ENCODE results near the gene TECPR2.

TECPR2 gene

GRCh38 chr14:102434647-102435175 is 72.0 kb downstream of the TECPR2 start:
- no peak for DNase-seq

- DNase-seq, result no peak
Measured at GRCh38 chr14:102437997-102438915, 75.5 kb downstream of the TECPR2 start.

DNA sequence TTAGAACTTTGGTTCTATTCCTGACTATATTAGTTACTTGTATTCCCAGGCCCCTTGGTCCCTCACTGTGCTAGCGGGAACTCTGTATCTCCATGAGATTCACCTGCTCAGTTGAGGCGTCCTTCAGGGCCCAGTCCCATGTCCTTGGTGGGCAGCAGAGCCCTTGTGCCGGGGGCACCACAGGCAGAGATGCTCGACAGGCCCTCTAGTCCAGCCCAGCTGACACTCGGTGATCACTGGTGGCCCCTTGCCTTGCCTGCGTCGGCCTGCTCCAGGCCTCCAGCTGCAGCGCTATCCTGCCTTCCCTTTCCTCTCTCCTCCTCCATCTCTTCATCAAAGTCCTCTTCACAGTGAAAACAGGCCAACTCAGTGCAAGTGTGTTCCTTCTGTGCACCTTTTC is 76.8 kb downstream of the TECPR2 start:
- DNase-seq, result no peak

- no peak for DNase-seq
Measured at GRCh38 chr14:102440392-102440791, 77.7 kb downstream of the TECPR2 start.

DNA sequence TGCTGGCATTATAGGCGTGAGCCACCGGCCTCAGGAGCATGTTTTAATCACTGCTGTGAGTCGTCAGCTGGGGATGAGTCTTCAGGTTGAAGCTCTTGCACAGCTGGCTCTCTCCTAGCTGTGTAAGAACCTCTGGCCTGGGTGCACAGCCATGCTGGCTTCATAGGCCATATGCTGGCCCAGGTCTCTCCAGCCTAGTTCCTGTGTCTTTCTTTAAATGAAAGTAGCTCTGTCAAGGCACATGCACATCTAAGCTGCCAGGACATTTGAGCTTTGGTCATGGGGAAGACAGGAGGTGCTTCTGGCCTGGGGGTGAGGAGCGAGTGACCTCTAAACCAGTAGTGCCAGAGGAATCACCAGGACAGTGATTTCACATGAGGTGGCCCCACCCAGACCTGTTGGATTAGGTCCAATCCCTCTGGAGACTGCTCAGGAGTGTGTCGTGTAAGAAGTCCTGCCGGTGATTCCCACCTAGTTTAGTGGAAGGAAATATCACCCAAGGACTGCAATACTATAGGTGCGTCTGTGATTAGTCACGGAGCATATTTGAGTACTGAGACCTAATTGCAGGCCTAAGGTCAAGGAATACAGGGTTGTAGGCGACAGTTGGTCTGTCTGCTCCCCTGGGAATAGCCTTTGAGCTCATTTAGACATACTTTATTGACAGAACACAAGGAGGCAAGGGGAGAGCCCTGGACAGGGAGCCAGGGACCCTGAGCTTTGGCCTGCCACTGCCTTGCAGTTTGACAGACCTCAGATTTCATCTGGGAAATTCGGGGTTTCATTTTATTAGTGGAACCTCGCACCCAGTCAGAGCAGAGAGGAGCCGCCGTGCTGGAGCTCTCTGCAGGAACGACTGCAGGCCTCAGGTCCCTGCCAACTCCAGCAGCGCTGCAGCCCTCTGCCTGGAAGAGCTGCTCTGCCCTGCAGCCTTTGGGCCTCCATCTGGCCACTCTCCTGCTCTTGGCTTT is 79.8 kb downstream of the TECPR2 start:
- no peak for DNase-seq

- DNase-seq, result no peak
Measured at GRCh38 chr14:102445066-102445465, 82.3 kb downstream of the TECPR2 start.

DNA sequence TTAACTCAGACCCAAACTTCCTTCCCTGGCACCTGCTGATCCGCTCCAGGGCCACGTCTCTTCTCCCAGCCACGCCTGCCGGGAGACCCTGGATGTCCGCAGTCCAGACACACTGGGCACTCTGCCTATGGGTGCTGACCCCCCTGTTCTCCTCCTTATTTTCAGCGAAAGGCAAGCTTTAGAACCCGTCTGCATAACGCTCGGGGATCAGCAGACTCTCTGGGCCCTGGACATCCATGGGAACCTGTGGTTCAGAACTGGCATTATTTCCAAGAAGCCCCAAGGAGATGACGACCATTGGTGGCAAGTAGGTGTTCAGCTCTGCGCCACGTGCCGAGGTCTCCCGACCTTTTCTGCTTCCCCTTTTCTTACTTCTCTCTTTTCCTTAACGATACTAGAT is 82.9 kb downstream of the TECPR2 start:
- no peak for DNase-seq

DNA sequence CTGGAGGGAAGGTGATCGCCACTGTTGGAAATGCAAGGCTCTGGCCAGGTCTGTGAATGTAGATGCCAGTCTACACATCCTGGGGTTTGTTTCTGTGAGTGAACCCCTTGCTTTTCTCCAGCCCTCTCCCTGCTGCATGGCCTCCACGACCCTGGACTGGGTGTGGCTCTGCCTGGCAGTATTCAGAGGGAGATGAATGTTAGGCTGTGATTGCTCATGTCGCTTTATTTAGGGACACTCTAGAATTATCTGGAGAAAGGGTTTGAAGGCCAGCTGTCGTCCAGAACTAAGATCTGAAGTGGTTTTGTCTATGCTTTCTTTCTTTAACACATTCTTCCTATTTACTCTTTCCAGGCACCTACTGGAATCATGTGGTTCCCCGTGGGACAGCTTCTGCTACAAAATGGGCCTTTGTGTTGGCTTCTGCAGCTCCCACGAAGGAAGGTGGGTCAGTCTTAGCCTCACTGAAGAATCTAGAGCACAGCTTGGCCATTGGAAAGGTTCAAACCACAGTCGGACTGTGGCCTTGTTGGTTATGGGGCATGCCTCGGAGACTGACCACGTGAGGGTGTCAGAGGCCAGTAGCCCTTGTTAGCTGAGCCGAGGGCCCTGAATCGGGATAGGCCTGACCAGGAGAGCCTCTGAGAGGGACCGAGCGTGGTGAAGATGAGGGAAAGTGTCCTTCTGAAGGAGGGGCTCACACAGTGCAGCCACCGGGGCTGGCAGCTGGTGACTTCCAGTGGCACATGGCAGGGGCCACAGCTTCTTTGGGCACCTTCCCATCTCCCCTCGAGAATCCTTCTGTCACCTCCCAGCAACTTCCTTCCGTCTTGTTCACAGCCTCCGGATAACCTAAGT is 87.7 kb downstream of the TECPR2 start:
- no peak for DNase-seq

DNA sequence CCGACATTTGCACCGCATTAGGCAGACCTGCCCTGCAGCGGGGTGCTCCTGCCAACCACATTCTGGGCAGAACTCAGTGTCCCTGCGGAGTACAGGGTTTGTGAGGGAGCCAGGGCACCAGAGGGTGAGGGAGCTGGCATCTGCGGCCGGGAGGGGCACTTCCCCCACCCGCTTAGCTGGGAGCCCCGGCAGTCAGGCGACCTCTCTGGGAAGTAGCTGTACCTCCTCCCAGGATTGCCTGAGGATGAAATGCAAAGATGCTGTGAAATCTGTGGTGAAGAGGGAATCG is 88.3 kb downstream of the TECPR2 start:
- DNase-seq, result no peak

DNA sequence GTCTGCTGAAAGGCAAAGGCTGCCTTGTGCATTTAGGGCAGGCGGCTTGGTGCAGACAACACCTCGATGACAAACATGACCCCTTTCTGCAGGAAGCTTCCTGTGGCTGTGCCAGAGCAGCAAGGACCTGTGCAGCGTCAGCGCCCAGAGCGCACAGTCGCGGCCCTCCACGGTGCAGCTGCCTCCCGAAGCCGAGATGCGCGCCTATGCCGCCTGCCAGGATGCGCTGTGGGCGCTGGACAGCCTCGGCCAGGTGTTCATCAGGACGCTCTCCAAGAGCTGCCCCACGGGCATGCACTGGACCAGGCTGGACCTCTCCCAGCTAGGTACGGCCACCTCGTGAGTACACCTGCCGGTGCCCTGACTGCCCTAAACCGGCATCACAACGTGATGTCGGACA is 89.6 kb downstream of the TECPR2 start:
- DNase-seq, result no peak

- no peak for DNase-seq
Measured at GRCh38 chr14:102454711-102455110, 92.0 kb downstream of the TECPR2 start.

DNA sequence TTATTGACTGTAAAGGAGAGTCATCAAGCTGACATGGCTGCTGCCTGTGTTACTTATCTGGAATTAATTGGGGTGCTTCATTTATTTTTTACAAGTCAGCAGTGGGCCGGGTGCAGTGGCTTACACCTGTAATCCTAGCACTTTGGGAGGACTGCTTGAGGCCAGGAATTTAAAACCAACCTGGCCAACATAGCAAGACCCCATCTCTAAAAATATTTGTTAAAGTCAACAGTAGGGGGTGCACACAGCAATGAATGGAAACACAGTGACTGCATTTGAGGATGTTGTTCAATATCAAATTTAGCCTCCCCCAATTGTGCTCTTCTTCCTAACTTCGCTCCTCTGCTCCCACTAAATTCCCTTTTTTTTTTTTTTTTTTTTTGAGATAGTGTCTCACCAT is 94.8 kb downstream of the TECPR2 start:
- no peak for DNase-seq

GRCh38 chr14:102461490-102462338 is 99.0 kb downstream of the TECPR2 start:
- no peak for DNase-seq

DNA sequence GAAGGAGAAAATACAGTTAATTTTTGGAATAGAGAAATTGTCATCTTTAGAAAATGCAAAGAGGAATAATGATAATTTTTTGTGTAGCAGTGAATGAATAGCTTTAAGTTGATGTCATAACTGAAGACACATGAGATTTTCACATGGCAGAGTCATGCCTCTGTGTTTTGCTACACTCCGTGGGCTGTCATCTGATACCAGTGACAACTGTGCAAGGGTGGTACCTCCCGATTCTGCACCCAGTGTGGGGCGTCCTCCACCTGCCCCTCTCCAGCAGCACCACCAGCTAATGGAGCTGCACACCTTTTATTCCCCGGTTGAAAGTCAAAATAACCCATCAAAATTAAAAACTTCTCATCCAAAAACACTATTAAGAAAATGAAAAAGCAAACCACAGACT is 99.7 kb downstream of the TECPR2 start:
- no peak for DNase-seq

- DNase-seq, result no peak
Measured at GRCh38 chr14:102464006-102464405, 101.3 kb downstream of the TECPR2 start.

- no peak for DNase-seq
Measured at GRCh38 chr14:102464846-102465341, 102.2 kb downstream of the TECPR2 start.

DNA sequence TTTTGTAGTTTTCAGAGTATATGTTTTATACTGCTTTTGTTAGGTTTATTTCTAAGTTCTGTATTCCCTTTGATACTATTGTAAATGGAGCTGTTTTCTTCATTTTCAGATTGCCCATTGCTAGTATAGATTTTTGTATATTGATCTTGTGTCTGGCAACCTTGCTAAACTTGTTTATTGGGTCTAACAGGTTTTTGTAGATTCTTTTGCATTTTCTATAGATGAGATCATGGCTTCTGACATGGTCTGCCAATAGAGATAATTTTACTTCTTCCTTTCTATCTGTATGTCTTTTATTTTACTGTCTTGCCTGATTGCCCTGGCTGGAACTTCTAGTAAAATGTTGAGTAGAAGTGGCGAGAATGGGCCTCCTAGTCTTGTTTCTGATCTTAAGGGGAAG is 106.5 kb downstream of the TECPR2 start:
- no peak for DNase-seq

DNA sequence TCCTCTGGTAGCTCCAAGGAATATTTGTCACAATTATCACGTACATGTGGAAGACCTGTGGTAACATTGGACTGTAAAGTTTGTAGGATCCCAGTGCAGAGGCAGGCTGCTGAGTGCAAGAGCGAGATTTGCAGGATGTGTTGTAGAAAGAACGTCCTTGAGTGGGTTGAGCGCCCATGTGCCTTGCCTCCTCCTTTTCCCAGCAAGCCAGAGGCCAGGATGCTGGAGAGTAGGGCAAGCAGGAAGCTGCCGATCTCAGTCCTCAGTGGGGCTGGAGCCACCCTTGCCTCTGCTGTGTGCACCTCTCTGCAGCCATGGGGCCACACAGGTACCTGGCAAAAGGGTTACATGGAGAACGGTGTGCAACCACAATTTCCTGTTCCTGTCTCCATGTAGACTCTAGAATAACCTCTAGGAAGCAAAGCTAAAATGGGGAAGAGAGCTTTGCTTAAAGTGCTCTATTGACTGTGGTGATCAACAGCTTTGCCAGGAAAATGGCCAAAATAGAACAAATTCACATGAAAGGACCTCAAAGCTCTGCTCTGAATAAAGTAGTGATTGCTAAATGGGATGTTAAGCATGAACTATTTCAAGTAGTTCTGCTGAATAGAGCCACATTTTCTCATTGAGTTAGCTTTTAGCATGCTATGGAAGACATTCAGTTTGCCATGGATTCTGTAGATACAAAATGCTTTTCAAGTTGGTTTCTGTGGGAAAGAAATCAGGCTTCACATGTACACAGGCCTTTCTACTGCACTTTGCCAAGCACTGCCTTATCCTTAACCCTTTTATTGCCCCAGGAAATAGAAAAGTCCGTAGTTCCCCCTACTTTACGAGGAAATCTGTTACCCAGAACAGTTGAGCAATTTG is 109.4 kb downstream of the TECPR2 start:
- DNase-seq, result no peak

DNA sequence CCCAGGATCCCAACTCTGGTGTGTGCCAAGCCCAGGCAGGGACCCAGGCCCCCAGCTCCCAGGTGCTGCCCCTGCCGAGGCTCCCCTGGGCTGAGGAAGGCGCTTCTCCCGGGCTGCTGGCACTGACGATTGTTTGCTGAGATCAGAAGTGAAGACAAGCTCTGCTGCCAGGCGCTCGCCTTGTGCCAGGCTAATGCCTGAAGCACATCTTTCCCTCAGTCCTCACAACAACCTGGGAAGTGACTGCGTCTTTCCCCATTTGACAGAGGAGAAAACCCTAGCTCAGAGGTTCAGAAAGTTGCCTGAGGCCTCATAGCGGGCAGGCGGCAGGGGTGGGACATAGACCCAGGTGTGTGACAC is 110.0 kb downstream of the TECPR2 start:
- DNase-seq, result no peak

GRCh38 chr14:102473559-102473958 is 110.8 kb downstream of the TECPR2 start:
- DNase-seq, result no peak

DNA sequence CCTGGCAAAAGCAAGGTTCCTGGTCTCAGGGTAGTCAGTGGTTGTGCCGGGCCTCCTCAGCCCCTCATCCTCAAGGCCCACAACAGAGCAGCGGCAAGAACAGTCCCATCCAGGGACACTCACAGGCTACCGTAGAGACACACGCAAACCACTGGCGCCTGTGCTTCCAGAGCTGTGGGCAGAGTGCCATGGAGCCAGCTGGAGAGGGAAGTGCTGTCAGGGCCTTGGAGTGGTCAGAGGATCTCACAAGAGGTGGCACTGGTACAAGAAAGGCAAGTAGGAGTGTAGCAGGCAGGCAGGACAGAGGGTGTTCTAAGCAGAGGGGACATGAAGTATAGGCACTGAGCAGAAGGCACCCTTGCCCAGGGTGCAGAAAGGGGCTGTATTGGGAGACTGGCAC is 112.2 kb downstream of the TECPR2 start:
- no peak for DNase-seq

Data from KG1 (cell line).